Measurements from ENCODE around the gene MTNR1B. TPM values are rescaled to one million over a fixed set of nuclear protein-coding genes. Genes with fewer than 3 reads are reported as not detected.

MTNR1B gene
- total and polyA plus RNA-seq, 2 of the 13 experiments (the other 11 are each of a cell fraction or from before 2014, with no cell fraction given), result not detected

GRCh38 chr11:93025558-93026255 is 56.3 kb downstream of the MTNR1B start:
- H3K4me2 ChIP-seq (ENCODE audit: low read depth, low read length), result no peak overlapping the region
- no peaks in the 10 kb centered on the region for H4K20me1 ChIP-seq (ENCODE audit: insufficient read depth, low read length)
- H3K27ac ChIP-seq (ENCODE audit: extremely low read length, insufficient read depth, low read length), result no peak overlapping the region
- ChIA-PET POLR2A (no interaction called here), CTCF (ENCODE audit: low intra/inter-chr PET ratio, low total read pairs) (no interaction called here)
- TF ChIP-seq NCOA5 (CRISPR knock-in tag; IDR thresholded peaks at IDR 0.05), result no peak
- TF ChIP-seq ZNF362 (CRISPR knock-in tag; IDR thresholded peaks at IDR 0.05; ENCODE audit: borderline replicate concordance), result no peak
- no peak for TF ChIP-seq MYNN (CRISPR knock-in tag; IDR thresholded peaks at IDR 0.05; ENCODE audit: low read depth)
- TF ChIP-seq ZBTB8A (CRISPR knock-in tag; IDR thresholded peaks at IDR 0.05; ENCODE audit: borderline replicate concordance, low read depth), result no peak
- intact Hi-C loops (cut with micrococcal nuclease; ENCODE audit: unreplicated experiment), result no loop called here
- H3K9ac ChIP-seq (ENCODE audit: insufficient read depth, low read depth, low read length), result no peak overlapping the region
- no TSS peak for BruUV-seq (replicated peaks)
- in situ Hi-C loops (cut with HindIII; ENCODE audit: extremely low pct_ligation_motif_present, low pct_unique_long_range_greater_than_20kb), result no loop called here
- ATAC-seq (peak; percentile 42; the same call in 2 of the 3 replicates), DNase-seq (ENCODE audit: low spot score) (no peak), FAIRE-seq (no peak)
- no peak overlapping the region for H3K4me3 ChIP-seq (replicated peaks in 1 of 3; ENCODE audit: insufficient read depth in 1 of 3, low read depth in 2 of 3, low read length in 3 of 3)
- H3K79me2 ChIP-seq (ENCODE audit: insufficient read depth, low read length), result no peaks in the 10 kb centered on the region
- 1% methylated on average over 3 of the region's 3 CpGs for WGBS (ENCODE audit: low lambda C conversion rate)
- no peaks in the 10 kb centered on the region for H3K36me3 ChIP-seq (replicated peaks in 1 of 2; ENCODE audit: control insufficient read depth in 1 of 2, insufficient read depth in 2 of 2, low read length in 2 of 2)
- 0 out of 2 replicates have a peak, but pooled peaks cover 11% of the 10 kb centered on the region for H3K4me1 ChIP-seq (ENCODE audit: insufficient read depth, low read length)
- H3K27me3 ChIP-seq (ENCODE audit: control insufficient read depth in 1 of 2, insufficient read depth in 2 of 2, low read length in 2 of 2), result no peaks in the 10 kb centered on the region; a peak in 1 of 5 replicates
- no peak overlapping the region for H2AFZ ChIP-seq (ENCODE audit: low read length)
- H3K9me3 ChIP-seq (ENCODE audit: low read length), result no peaks in the 10 kb centered on the region

- POLR2A ChIA-PET, result no interaction called here
- in situ Hi-C loops (cut with HindIII; ENCODE audit: extremely low pct_ligation_motif_present, low pct_unique_long_range_greater_than_20kb) (no loop called here), intact Hi-C loops (cut with micrococcal nuclease; ENCODE audit: unreplicated experiment) (no loop called here)
- Histone ChIP-seq H3K4me3 (replicated peaks in 1 of 3; ENCODE audit: insufficient read depth in 1 of 3, low read depth in 2 of 3, low read length in 3 of 3) (no peak overlapping the region), H4K20me1 (ENCODE audit: insufficient read depth, low read length) (no peaks in the 10 kb centered on the region), H3K9ac (ENCODE audit: insufficient read depth, low read depth, low read length) (no peak overlapping the region), H3K36me3 (replicated peaks in 1 of 2; ENCODE audit: control insufficient read depth in 1 of 2, insufficient read depth in 2 of 2, low read length in 2 of 2) (no peaks in the 10 kb centered on the region), H3K27me3 (ENCODE audit: control insufficient read depth in 1 of 2, insufficient read depth in 2 of 2, low read length in 2 of 2) (no peaks in the 10 kb centered on the region; a peak in 1 of 5 replicates), H3K4me2 (ENCODE audit: low read depth, low read length) (no peak overlapping the region; the same call in 1 of the 2 replicates), H3K27ac (ENCODE audit: extremely low read length, insufficient read depth, low read length) (no peak overlapping the region), H3K9me3 (ENCODE audit: low read length) (no peaks in the 10 kb centered on the region), H3K79me2 (ENCODE audit: insufficient read depth, low read length) (no peaks in the 10 kb centered on the region), H3K4me1 (ENCODE audit: insufficient read depth, low read length) (peaks cover 34% of the 10 kb centered on the region), H2AFZ (ENCODE audit: low read length) (no peak overlapping the region)
- 9% methylated on average over 6 of the region's 6 CpGs for WGBS (ENCODE audit: low lambda C conversion rate)
- CTCF ChIA-PET (ENCODE audit: low intra/inter-chr PET ratio, low total read pairs), result no interaction called here
- ATAC-seq (no peak), FAIRE-seq (no peak), DNase-seq (ENCODE audit: low spot score) (no peak)
- BruUV-seq (replicated peaks), result no TSS peak
- TF ChIP-seq ZFP37 (CRISPR knock-in tag; IDR thresholded peaks at IDR 0.05; ENCODE audit: borderline replicate concordance) (no peak), ZBTB8A (CRISPR knock-in tag; IDR thresholded peaks at IDR 0.05; ENCODE audit: borderline replicate concordance, low read depth) (no peak), ZNF75D (CRISPR knock-in tag; IDR thresholded peaks at IDR 0.05; ENCODE audit: borderline replicate concordance) (no peak), CC2D1A (CRISPR knock-in tag; IDR thresholded peaks at IDR 0.05) (no peak), RFXANK (CRISPR knock-in tag; IDR thresholded peaks at IDR 0.05) (no peak), ZBTB3 (CRISPR knock-in tag; IDR thresholded peaks at IDR 0.05; ENCODE audit: borderline replicate concordance, low read depth) (no peak), ZNF121 (CRISPR knock-in tag; IDR thresholded peaks at IDR 0.05) (no peak), ZMYM2 (CRISPR knock-in tag; IDR thresholded peaks at IDR 0.05) (no peak)
- TF ChIP-seq, protein P1, sequence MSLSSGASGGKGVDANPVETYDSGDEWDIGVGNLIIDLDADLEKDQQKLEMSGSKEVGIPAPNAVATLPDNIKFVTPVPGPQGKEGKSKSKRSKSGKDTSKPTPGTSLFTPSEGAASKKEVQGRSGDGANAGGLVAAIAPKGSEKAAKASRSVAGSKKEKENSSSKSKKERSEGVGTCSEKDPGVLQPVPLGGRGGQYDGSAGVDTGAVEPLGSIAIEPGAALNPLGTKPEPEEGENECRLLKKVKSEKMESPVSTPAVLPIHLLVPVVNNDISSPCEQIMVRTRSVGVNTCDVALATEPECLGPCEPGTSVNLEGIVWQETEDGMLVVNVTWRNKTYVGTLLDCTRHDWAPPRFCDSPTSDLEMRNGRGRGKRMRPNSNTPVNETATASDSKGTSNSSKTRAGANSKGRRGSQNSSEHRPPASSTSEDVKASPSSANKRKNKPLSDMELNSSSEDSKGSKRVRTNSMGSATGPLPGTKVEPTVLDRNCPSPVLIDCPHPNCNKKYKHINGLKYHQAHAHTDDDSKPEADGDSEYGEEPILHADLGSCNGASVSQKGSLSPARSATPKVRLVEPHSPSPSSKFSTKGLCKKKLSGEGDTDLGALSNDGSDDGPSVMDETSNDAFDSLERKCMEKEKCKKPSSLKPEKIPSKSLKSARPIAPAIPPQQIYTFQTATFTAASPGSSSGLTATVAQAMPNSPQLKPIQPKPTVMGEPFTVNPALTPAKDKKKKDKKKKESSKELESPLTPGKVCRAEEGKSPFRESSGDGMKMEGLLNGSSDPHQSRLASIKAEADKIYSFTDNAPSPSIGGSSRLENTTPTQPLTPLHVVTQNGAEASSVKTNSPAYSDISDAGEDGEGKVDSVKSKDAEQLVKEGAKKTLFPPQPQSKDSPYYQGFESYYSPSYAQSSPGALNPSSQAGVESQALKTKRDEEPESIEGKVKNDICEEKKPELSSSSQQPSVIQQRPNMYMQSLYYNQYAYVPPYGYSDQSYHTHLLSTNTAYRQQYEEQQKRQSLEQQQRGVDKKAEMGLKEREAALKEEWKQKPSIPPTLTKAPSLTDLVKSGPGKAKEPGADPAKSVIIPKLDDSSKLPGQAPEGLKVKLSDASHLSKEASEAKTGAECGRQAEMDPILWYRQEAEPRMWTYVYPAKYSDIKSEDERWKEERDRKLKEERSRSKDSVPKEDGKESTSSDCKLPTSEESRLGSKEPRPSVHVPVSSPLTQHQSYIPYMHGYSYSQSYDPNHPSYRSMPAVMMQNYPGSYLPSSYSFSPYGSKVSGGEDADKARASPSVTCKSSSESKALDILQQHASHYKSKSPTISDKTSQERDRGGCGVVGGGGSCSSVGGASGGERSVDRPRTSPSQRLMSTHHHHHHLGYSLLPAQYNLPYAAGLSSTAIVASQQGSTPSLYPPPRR (CRISPR knock-in tag; IDR thresholded peaks at IDR 0.05; ENCODE audit: borderline replicate concordance), result no peak
Measured at GRCh38 chr11:93028960-93029522, 59.6 kb downstream of the MTNR1B start.
